ENCODE results near the gene ARFGEF3. TPM values are rescaled to one million over a fixed set of nuclear protein-coding genes. Genes with fewer than 3 reads are reported as not detected.

ARFGEF3 gene
- total RNA-seq, 2 experiments from 2014 or later, result 1.6 to 1.7 TPM

DNA sequence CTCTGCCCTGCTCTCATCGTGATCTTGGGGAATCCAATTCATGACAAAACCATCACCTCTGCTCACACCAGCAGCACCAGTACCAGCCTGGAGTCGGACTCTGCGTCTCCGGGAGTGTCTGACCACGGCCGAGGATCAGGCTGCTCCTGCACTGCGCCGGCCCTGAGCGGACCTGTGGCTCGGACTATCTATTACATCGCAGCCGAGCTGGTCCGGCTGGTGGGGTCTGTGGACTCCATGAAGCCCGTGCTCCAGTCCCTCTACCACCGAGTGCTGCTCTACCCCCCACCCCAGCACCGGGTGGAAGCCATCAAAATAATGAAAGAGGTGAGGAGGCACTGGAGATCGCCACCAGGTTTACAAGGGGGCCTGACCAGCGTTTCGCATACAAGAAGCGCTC lies 93.7 kb downstream of the ARFGEF3 start:
- no peaks in the 10 kb centered on the region for H3K9me3 Mint-ChIP-seq
- peaks cover 14% of the 10 kb centered on the region for H3K27me3 Mint-ChIP-seq
- DNase-seq, result no peak
- no peak overlapping the region for H3K27ac Mint-ChIP-seq
- H3K36me3 Mint-ChIP-seq, result no peaks in the 10 kb centered on the region
- H3K4me1 Mint-ChIP-seq, result no peaks in the 10 kb centered on the region
- H3K4me3 Mint-ChIP-seq, result no peak overlapping the region

DNA sequence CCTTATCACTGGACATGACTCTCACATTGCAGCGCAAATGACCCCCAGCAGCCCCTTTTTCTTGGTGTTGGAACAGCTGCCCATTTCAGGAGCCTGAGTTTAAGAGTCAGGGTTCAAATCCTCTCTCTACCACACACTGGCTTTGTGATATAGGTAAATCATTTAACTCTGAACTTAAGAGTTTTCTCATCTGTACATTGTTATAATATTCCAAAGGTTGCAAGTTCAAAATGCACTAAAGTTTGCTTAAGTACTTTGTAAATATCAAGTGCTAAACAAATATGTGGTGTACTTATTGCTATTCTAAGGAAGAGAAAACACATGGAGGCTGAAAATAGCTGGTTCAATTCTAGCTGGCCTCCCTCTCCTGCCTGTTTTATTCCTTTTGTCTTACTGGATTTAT lies 95.9 kb downstream of the ARFGEF3 start:
- Mint-ChIP-seq H3K27me3 (peaks cover 20% of the 10 kb centered on the region), H3K27ac (no peak overlapping the region), H3K9me3 (no peaks in the 10 kb centered on the region), H3K4me3 (no peak overlapping the region), H3K36me3 (no peaks in the 10 kb centered on the region), H3K4me1 (no peaks in the 10 kb centered on the region)
- no peak for DNase-seq

DNA sequence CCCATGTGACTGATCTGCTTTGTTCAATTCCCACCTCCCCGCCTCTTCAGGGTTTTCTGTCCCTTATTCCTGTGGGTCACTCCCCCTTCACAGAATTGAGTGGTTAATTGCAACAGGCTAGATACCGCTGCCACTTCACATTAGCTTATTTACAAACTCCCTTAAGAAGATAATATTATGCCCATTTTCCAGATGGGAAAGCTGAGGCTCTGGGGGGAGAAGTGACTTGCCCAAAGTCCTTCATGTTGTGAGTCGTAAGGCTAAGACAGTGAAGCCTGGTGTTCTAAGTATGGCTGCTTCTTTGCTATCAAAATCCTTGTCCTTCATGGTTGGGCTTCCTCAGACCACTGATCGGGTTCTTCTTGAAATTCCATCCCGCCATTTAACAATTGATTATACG lies 96.5 kb downstream of the ARFGEF3 start:
- Mint-ChIP-seq H3K36me3 (no peaks in the 10 kb centered on the region), H3K27ac (no peak overlapping the region), H3K4me1 (no peaks in the 10 kb centered on the region), H3K9me3 (no peaks in the 10 kb centered on the region), H3K4me3 (no peak overlapping the region), H3K27me3 (peaks cover 23% of the 10 kb centered on the region)
- DNase-seq, result no peak

DNA sequence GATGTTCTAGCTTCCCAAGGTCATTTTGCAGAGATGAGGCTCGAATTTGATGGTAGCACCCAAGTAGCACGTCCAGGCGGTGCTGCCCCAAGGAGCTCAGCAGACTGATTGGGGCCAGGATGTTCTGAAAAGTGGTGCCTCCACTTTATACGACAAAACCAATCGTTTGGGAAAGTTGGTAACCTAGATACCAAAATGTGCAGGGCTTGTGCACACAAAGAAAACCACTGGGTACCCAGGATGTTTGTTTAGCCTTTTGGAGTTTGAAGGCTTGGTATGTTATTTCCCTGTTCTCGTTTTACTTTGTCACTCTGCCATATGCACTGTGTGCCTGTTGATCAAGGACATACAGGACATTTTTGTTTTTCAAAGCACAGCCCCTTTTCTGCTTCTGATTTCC lies 97.3 kb downstream of the ARFGEF3 start:
- no peak for DNase-seq
- Mint-ChIP-seq H3K4me1 (no peaks in the 10 kb centered on the region), H3K9me3 (no peaks in the 10 kb centered on the region), H3K27ac (no peak overlapping the region), H3K36me3 (no peaks in the 10 kb centered on the region), H3K4me3 (no peak overlapping the region), H3K27me3 (peaks cover 26% of the 10 kb centered on the region)

DNA sequence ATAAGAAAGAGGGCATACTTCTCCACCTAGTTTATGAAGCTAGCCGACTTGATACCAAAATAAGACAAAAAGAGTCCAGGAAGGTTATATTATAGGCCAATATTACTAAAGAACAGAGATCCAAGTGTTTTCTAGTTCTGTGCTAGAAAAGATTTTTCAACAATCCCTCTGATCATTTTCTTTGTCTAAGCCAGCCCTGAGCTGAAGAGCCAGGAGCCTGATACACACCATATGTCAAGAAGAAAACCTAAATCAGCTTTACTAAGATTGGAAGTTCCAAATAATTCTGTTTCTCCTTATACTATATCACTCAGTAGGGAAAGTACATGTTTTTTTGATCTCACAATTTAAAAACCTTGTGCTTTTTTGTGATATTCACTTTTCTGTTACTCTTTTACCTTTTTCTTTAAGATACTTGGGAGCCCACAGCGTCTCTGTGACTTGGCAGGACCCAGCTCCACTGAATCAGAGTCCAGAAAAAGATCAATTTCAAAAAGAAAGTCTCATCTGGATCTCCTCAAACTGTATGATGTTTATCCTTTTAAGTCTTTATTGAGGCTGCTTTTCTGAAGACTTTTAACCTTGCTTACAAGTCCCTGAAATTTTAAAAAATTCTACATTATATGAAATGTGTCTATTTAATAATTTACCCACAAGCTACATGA lies 99.5 kb downstream of the ARFGEF3 start:
- DNase-seq, result no peak
- Mint-ChIP-seq H3K27ac (no peak overlapping the region), H3K9me3 (no peaks in the 10 kb centered on the region), H3K36me3 (no peaks in the 10 kb centered on the region), H3K4me1 (no peaks in the 10 kb centered on the region), H3K27me3 (peaks cover 30% of the 10 kb centered on the region), H3K4me3 (no peak overlapping the region)

DNA sequence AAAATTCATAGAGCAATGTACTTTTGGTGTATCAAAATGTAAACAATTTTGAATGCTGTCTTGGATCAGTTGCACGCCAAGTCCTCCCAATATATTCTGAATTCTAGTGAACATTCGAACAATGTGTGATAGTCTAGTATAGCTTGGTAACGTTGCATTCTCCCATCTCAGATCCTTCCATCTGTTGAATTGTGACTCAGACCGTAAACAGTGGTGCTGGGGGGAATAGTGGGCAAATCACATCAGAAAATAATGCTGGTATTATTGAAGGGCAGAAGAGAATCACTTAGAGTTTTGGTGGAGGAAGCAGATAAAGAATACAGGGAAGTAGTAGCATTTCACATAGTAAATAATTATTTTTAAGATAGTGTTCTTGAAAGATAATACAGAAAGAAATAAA lies 102.2 kb downstream of the ARFGEF3 start:
- H3K27ac Mint-ChIP-seq, result no peak overlapping the region
- no peaks in the 10 kb centered on the region for H3K36me3 Mint-ChIP-seq
- H3K27me3 Mint-ChIP-seq, result peaks cover 28% of the 10 kb centered on the region
- DNase-seq, result no peak
- H3K4me1 Mint-ChIP-seq, result no peaks in the 10 kb centered on the region
- no peaks in the 10 kb centered on the region for H3K9me3 Mint-ChIP-seq
- no peak overlapping the region for H3K4me3 Mint-ChIP-seq

DNA sequence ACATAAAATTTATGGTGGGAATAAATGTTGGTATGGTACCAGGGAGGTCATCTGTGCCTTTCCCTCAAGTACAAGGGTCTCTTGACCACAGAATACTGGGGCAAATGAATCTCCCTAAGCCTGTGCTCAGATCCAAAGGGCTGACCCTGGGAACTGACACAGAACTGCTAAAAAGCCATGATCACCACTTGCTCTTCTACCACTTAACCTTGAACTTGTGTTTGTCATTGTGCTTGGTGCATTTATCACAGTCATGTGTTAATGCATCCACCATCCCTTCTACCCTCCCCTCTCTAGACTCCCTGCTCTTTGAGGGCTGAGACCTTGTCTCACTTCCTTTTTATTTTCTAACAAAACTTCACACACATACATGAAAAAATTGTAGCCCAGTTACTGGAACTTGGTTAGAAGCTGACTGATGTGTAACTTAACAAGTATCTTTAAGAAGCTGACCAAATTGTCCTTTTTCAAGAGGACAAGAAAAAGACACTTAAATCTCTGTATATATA lies 102.7 kb downstream of the ARFGEF3 start:
- H3K9me3 Mint-ChIP-seq, result no peaks in the 10 kb centered on the region
- H3K4me1 Mint-ChIP-seq, result no peaks in the 10 kb centered on the region
- H3K36me3 Mint-ChIP-seq, result no peaks in the 10 kb centered on the region
- H3K27ac Mint-ChIP-seq, result no peak overlapping the region
- DNase-seq, result no peak
- peaks cover 28% of the 10 kb centered on the region for H3K27me3 Mint-ChIP-seq
- no peak overlapping the region for H3K4me3 Mint-ChIP-seq

DNA sequence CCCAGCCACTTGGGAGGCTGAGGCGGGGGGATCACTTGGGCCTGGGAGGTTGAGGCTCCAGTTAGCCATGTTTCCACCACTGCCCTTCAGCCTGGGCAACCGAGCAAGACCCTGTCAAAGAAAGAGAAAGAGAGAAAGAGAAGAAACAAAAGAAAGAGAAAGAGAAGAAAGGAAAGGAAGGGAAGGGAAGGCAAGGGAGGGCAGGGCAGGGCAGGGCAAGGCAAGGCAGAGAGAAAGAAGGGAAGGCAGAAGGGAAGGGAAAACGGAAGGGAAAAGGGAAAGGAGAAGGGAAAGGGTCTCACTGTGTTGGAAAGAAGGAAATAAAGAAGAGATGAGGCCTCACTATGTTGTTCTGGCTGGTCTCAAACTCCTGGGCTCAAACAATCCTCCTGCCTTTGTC lies 104.4 kb downstream of the ARFGEF3 start:
- Mint-ChIP-seq H3K4me3 (no peak overlapping the region), H3K27me3 (peaks cover 19% of the 10 kb centered on the region), H3K4me1 (no peaks in the 10 kb centered on the region), H3K27ac (no peak overlapping the region), H3K9me3 (no peaks in the 10 kb centered on the region), H3K36me3 (no peaks in the 10 kb centered on the region)
- no peak for DNase-seq

DNA sequence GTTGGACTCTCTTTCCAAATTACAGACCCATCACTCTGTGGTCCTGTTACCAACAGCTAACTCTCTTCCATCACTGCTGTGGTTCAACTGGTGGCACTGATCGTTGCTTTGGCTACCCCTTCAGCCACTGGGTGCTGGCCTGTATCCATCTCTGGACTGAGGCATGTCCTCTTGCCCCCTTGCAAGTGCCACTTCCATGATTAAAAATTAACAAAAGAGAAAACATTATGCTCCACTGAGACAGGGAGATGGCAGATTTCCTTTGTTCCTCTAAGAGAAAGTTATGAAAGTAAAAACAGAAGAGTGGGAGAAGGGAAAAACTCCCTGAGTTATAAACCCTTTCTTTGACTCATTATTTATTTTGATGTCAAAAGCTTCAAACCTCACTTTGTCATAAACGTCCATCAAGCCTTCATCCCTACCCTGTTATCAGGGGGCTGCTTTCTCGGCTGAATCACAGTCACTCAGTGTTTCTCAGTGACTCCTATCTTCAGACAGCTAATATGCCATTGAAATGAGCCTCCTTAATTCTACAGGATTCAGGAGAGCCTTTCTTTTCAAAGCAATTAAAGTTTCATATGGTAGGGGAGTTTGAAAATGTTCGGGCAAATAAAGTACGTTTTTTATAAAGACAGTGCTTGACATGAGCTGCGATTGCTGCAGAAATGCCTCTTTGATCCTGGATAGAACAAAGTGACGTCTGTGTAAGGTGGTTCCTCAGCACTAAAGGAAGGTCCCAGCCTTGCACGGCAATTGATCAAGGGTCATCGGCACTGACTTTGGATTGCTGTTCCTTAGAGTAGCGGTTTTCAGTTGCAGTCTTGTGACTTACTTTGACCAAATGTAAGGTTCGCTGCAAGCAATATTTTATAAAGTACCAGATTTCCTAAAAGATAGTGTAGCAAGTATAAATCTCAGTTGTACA lies 106.5 kb downstream of the ARFGEF3 start:
- Mint-ChIP-seq H3K27me3 (peaks cover 12% of the 10 kb centered on the region), H3K9me3 (no peaks in the 10 kb centered on the region), H3K4me1 (no peaks in the 10 kb centered on the region), H3K27ac (no peak overlapping the region), H3K36me3 (no peaks in the 10 kb centered on the region), H3K4me3 (no peak overlapping the region)
- DNase-seq, result no peak

- no peak overlapping the region for H3K27ac Mint-ChIP-seq
- DNase-seq, result no peak
- no peaks in the 10 kb centered on the region for H3K4me1 Mint-ChIP-seq
- H3K4me3 Mint-ChIP-seq, result no peak overlapping the region
- no peaks in the 10 kb centered on the region for H3K27me3 Mint-ChIP-seq
- H3K36me3 Mint-ChIP-seq, result no peaks in the 10 kb centered on the region
- H3K9me3 Mint-ChIP-seq, result no peaks in the 10 kb centered on the region
Measured at GRCh38 chr6:138271451-138271850, 109.7 kb downstream of the ARFGEF3 start.

GRCh38 chr6:138272533-138273315 lies 111.0 kb downstream of the ARFGEF3 start:
- Mint-ChIP-seq H3K27ac (no peak overlapping the region), H3K36me3 (no peaks in the 10 kb centered on the region), H3K9me3 (no peaks in the 10 kb centered on the region), H3K27me3 (no peaks in the 10 kb centered on the region), H3K4me3 (no peak overlapping the region), H3K4me1 (no peaks in the 10 kb centered on the region)
- no peak for DNase-seq

DNA sequence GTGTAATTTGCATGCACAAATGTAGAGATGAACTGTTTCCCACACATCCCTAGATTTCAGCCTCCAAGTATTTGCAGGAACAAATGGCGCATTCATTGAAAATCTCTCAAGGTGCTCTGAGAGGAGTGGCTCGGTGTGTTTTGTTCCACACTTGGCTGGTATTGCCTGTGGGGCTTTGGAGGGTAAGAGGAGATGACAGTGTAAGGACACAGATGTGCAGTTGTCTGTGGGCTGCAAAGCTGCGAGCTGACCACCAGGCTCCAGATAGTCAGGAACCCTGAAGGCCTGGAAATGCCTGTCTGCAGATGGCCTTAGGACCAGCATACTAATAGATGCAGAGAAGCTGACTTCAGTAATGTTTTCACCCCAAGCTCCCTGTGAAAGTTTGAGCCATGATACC lies 114.2 kb downstream of the ARFGEF3 start:
- no peaks in the 10 kb centered on the region for H3K4me1 Mint-ChIP-seq
- H3K27me3 Mint-ChIP-seq, result no peaks in the 10 kb centered on the region
- DNase-seq, result no peak
- H3K36me3 Mint-ChIP-seq, result no peaks in the 10 kb centered on the region
- no peak overlapping the region for H3K4me3 Mint-ChIP-seq
- no peak overlapping the region for H3K27ac Mint-ChIP-seq
- no peaks in the 10 kb centered on the region for H3K9me3 Mint-ChIP-seq

GRCh38 chr6:138277835-138278234 lies 116.1 kb downstream of the ARFGEF3 start:
- DNase-seq, result no peak
- Mint-ChIP-seq H3K27me3 (no peaks in the 10 kb centered on the region), H3K36me3 (no peaks in the 10 kb centered on the region), H3K4me1 (no peaks in the 10 kb centered on the region), H3K4me3 (no peak overlapping the region), H3K27ac (no peak overlapping the region), H3K9me3 (no peaks in the 10 kb centered on the region)

DNA sequence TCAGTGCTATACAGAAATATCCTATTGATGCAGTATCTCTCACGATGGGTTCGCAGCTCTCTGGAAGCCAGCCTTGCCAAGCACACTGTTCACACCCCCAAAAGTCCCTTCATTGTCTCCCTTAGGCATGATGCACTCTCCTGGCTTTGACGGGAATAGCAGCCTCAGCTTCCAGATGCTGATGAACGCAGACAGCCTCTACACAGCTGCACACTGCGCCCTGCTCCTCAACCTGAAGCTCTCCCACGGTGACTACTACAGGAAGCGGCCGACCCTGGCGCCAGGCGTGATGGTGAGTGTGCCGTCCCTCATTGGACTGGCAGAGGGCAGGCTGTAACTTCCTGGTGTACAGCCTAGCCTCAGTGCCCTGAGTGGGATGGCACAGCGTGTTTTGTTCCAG lies 116.6 kb downstream of the ARFGEF3 start:
- Mint-ChIP-seq H3K36me3 (no peaks in the 10 kb centered on the region), H3K4me3 (no peak overlapping the region), H3K27ac (no peak overlapping the region), H3K9me3 (no peaks in the 10 kb centered on the region), H3K27me3 (no peaks in the 10 kb centered on the region), H3K4me1 (no peaks in the 10 kb centered on the region)
- DNase-seq, result no peak

DNA sequence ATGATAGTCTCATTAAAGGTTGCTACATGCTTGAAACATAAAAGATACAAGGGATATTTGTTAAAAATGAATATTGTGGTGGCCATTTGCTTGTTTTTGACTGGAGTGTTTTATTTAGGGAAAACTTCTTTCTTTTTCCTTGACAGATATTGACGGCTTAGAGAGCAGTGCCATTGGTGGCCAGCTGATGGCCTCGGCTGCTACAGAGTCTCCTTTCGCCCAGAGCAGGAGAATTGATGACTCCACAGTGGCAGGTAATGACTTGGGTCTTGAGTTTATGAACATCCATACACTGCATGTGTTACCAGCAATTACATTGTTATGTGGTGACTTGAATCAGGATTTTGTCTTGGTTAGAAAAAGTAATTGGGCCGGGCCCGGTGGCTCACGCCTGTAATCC lies 124.1 kb downstream of the ARFGEF3 start:
- no peaks in the 10 kb centered on the region for H3K27me3 Mint-ChIP-seq
- no peaks in the 10 kb centered on the region for H3K9me3 Mint-ChIP-seq

More for the DNA sequence above, 124.1 kb downstream of the ARFGEF3 start:
- Mint-ChIP-seq H3K4me3 (no peak overlapping the region), H3K4me1 (peaks cover 7% of the 10 kb centered on the region), H3K27ac (no peak overlapping the region), H3K36me3 (no peaks in the 10 kb centered on the region)
- DNase-seq, result no peak
